ENCODE data around the gene CIZ1. TPM values are rescaled to one million over a fixed set of nuclear protein-coding genes. Genes with fewer than 3 reads are reported as not detected.

The CIZ1 gene
- total and polyA plus RNA-seq, 2 of the 13 experiments (the other 11 are each of a cell fraction or from before 2014, with no cell fraction given), result 30.6 to 50.3 TPM

DNA sequence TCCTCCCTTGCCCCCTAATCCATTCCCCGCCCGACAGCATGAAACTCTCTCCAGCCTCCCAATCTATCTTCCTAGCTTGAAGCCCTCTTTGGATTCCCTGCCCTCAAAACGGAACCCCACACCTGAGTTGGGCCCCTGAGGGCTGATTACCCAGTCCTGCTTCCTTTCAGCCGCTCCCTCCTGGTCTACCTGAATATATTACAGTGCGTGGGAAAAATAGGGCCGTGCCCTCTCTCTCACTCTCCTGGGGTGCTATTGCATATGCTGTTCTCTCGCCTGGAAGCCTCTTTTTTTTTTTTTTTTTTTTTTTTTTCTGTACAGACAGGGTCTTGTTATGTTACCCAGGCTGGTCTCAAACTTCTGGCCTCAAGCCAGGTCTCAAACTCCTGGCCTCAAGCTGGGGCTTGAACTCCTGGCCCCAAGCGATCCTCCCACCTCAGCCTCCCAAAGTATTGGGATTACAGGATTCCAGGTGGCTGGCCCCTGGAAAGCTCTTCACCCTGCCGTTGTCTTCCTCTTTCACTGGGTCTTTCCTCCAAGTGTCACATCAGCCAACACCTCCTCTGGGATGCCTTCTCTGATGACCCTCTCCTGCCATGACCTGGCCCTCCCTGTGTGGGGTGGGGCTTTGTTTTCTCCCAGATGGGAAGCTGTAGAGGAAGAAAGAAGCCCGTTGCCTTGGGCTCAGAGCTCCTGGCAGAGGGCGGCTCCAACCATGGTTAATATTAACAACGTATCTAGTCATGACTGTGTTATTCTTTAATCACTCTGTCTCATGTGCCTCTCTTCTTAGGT, 20.0 kb upstream of the CIZ1 start:
- no TSS peak for BruUV-seq (replicated peaks)
- no peak overlapping the region for H3K9ac ChIP-seq (ENCODE audit: insufficient read depth, low read depth, low read length)
- H3K79me2 ChIP-seq (ENCODE audit: insufficient read depth, low read length), result no peaks in the 10 kb centered on the region
- POLR2A ChIA-PET, result interaction anchor here (1.2 kb wide), 2 partner anchors 65 to 85 kb away, joined by 4 to 6 read pairs; partner anchors contain the start of gene SWI5
- no peak for FAIRE-seq
- intact Hi-C loops (cut with micrococcal nuclease; ENCODE audit: unreplicated experiment) (no loop called here), in situ Hi-C loops (cut with HindIII; ENCODE audit: extremely low pct_ligation_motif_present, low pct_unique_long_range_greater_than_20kb) (no loop called here)
- ATAC-seq, result peak; percentile 13; the same call in 1 of the 3 replicates
- no peak for DNase-seq (ENCODE audit: low spot score)
- H4K20me1 ChIP-seq (ENCODE audit: insufficient read depth, low read length), result no peaks in the 10 kb centered on the region
- 19% methylated on average over 12 of the region's 12 CpGs for WGBS (ENCODE audit: low lambda C conversion rate)
- H3K4me1 ChIP-seq (ENCODE audit: insufficient read depth, low read length), result peaks cover 47% of the 10 kb centered on the region
- H2AFZ ChIP-seq (ENCODE audit: low read length), result no peak overlapping the region
- H3K36me3 ChIP-seq (replicated peaks in 1 of 2; ENCODE audit: control insufficient read depth in 1 of 2, insufficient read depth in 2 of 2, low read length in 2 of 2), result no peaks in the 10 kb centered on the region
- CTCF ChIA-PET (ENCODE audit: low intra/inter-chr PET ratio, low total read pairs), result no interaction called here
- H3K27me3 ChIP-seq (ENCODE audit: control insufficient read depth in 1 of 2, insufficient read depth in 2 of 2, low read length in 2 of 2), result peaks cover 1 to 8% of the 10 kb centered on the region in 2 experiments; a peak in 2 of 5 replicates
- H3K4me2 ChIP-seq (ENCODE audit: low read depth, low read length), result peak overlapping the region; percentile 45
- H3K4me3 ChIP-seq (replicated peaks in 1 of 3; ENCODE audit: insufficient read depth in 1 of 3, low read depth in 2 of 3, low read length in 3 of 3), result peak overlapping the region in 1 of 3 experiments; percentile 16; a peak in 1 of 6 replicates
- no peak overlapping the region for H3K27ac ChIP-seq (ENCODE audit: extremely low read length, insufficient read depth, low read length)
- no peaks in the 10 kb centered on the region for H3K9me3 ChIP-seq (ENCODE audit: low read length)
- TF ChIP-seq ZNF20 (CRISPR knock-in tag; IDR thresholded peaks at IDR 0.05), result no peak
- TF ChIP-seq, protein P1, sequence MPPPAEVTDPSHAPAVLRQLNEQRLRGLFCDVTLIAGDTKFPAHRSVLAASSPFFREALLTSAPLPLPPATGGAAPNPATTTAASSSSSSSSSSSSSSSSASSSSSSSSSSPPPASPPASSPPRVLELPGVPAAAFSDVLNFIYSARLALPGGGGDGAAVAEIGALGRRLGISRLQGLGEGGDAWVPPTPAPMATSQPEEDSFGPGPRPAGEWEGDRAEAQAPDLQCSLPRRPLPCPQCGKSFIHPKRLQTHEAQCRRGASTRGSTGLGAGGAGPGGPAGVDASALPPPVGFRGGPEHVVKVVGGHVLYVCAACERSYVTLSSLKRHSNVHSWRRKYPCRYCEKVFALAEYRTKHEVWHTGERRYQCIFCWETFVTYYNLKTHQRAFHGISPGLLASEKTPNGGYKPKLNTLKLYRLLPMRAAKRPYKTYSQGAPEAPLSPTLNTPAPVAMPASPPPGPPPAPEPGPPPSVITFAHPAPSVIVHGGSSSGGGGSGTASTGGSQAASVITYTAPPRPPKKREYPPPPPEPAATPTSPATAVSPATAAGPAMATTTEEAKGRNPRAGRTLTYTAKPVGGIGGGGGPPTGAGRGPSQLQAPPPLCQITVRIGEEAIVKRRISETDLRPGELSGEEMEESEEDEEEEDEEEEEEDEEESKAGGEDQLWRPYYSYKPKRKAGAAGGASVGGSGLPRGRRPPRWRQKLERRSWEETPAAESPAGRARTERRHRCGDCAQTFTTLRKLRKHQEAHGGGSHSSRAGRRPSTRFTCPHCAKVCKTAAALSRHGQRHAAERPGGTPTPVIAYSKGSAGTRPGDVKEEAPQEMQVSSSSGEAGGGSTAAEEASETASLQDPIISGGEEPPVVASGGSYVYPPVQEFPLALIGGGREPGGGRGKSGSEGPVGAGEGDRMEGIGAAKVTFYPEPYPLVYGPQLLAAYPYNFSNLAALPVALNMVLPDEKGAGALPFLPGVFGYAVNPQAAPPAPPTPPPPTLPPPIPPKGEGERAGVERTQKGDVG (CRISPR knock-in tag; IDR thresholded peaks at IDR 0.05; ENCODE audit: borderline replicate concordance), result no peak
- TF ChIP-seq ZMYM3 (CRISPR knock-in tag; IDR thresholded peaks at IDR 0.05), result 0 out of 2 replicates have a peak, but pooled peaks have one; percentile 38
- no peak for TF ChIP-seq ZNF550 (CRISPR knock-in tag; IDR thresholded peaks at IDR 0.05; ENCODE audit: borderline replicate concordance)
- TF ChIP-seq, protein P2, sequence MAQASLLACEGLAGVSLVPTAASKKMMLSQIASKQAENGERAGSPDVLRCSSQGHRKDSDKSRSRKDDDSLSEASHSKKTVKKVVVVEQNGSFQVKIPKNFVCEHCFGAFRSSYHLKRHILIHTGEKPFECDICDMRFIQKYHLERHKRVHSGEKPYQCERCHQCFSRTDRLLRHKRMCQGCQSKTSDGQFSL (CRISPR knock-in tag; IDR thresholded peaks at IDR 0.05), result no peak
- TF ChIP-seq SCMH1 (CRISPR knock-in tag; IDR thresholded peaks at IDR 0.05; ENCODE audit: borderline replicate concordance), result no peak
- TF ChIP-seq ZBTB7A (CRISPR knock-in tag; IDR thresholded peaks at IDR 0.05), result no peak
- TF ChIP-seq HES4 (CRISPR knock-in tag; IDR thresholded peaks at IDR 0.05; ENCODE audit: borderline replicate concordance), result no peak
- TF ChIP-seq, protein P3, sequence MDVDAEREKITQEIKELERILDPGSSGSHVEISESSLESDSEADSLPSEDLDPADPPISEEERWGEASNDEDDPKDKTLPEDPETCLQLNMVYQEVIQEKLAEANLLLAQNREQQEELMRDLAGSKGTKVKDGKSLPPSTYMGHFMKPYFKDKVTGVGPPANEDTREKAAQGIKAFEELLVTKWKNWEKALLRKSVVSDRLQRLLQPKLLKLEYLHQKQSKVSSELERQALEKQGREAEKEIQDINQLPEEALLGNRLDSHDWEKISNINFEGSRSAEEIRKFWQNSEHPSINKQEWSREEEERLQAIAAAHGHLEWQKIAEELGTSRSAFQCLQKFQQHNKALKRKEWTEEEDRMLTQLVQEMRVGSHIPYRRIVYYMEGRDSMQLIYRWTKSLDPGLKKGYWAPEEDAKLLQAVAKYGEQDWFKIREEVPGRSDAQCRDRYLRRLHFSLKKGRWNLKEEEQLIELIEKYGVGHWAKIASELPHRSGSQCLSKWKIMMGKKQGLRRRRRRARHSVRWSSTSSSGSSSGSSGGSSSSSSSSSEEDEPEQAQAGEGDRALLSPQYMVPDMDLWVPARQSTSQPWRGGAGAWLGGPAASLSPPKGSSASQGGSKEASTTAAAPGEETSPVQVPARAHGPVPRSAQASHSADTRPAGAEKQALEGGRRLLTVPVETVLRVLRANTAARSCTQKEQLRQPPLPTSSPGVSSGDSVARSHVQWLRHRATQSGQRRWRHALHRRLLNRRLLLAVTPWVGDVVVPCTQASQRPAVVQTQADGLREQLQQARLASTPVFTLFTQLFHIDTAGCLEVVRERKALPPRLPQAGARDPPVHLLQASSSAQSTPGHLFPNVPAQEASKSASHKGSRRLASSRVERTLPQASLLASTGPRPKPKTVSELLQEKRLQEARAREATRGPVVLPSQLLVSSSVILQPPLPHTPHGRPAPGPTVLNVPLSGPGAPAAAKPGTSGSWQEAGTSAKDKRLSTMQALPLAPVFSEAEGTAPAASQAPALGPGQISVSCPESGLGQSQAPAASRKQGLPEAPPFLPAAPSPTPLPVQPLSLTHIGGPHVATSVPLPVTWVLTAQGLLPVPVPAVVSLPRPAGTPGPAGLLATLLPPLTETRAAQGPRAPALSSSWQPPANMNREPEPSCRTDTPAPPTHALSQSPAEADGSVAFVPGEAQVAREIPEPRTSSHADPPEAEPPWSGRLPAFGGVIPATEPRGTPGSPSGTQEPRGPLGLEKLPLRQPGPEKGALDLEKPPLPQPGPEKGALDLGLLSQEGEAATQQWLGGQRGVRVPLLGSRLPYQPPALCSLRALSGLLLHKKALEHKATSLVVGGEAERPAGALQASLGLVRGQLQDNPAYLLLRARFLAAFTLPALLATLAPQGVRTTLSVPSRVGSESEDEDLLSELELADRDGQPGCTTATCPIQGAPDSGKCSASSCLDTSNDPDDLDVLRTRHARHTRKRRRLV (CRISPR knock-in tag; IDR thresholded peaks at IDR 0.05), result no peak
- TF ChIP-seq, protein P4, sequence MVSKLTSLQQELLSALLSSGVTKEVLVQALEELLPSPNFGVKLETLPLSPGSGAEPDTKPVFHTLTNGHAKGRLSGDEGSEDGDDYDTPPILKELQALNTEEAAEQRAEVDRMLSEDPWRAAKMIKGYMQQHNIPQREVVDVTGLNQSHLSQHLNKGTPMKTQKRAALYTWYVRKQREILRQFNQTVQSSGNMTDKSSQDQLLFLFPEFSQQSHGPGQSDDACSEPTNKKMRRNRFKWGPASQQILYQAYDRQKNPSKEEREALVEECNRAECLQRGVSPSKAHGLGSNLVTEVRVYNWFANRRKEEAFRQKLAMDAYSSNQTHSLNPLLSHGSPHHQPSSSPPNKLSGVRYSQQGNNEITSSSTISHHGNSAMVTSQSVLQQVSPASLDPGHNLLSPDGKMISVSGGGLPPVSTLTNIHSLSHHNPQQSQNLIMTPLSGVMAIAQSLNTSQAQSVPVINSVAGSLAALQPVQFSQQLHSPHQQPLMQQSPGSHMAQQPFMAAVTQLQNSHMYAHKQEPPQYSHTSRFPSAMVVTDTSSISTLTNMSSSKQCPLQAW (CRISPR knock-in tag; IDR thresholded peaks at IDR 0.05), result no peak
- TF ChIP-seq HNRNPK (IDR thresholded peaks at IDR 0.05; ENCODE audit: low read depth, low read length, poor library complexity, severe bottlenecking), result no peak
- TF ChIP-seq SAP130 (CRISPR knock-in tag; IDR thresholded peaks at IDR 0.05; ENCODE audit: low read depth), result no peak

Measured in HepG2 (cell line).